Thyroid gland (tissue), 4 donors: ENCODE data around the gene AKT1. TPM values are rescaled to one million over a fixed set of nuclear protein-coding genes. Genes with fewer than 3 reads are reported as not detected.

Experiments used
- DNase-seq, 2 donors: peaks; one replicate each; pipeline ENCODE4 v3.0.0-alpha.2; 2019
- H3K27ac ChIP-seq, 3 donors: fragments of 200-600 bp; sonication (generic); 1 replicate in 2 of 3; 2 replicates in 1 of 3; pipeline ENCODE4 v1.5.1; 2016 to 2019; ENCODE audit warnings: mild to moderate bottlenecking in 1 of 3, moderate library complexity in 1 of 3
- H3K27me3 ChIP-seq: fragments of 200-600 bp; sonication (generic); one replicate; pipeline ENCODE4 v1.5.1; 2019
- H3K36me3 ChIP-seq, 2 donors: fragments of 200-600 bp; sonication (generic); one replicate each; pipeline ENCODE4 v1.5.1; 2016 to 2019
- H3K4me1 ChIP-seq, 2 donors: fragments of 200-600 bp; sonication (generic); one replicate each; pipeline ENCODE4 v1.5.1; 2017 to 2019
- H3K4me3 ChIP-seq, 3 donors: fragments of 200-600 bp; sonication (generic); replicated peaks in 1 of 3; 1 replicate in 2 of 3; 2 replicates in 1 of 3; pipeline ENCODE4 v1.5.1; 2016; ENCODE audit warnings: mild to moderate bottlenecking in 1 of 3
- H3K9me3 ChIP-seq: fragments of 200-600 bp; sonication (generic); one replicate; pipeline ENCODE4 v1.5.1; 2017
- POLR2A ChIP-seq, 2 donors: fragments of 450-650 bp; IDR thresholded peaks; one replicate each; pipeline ENCODE4 v1.6.1; 2017; ENCODE audit warnings: antibody characterized with exemption in 2 of 2, mild to moderate bottlenecking in 2 of 2, moderate library complexity in 1 of 2
- WGBS, 2 donors: methylation state at CpG; one replicate each; pipeline ENCODE4 v1.1.5; 2017; 5-methylcytosine and 5-hydroxymethylcytosine counted together
- intact Hi-C: fragments of 100-400 bp; cut with DNase I; formaldehyde crosslinking; loops from one replicate; pipeline ENCODE4 v1.15.1; 2023
- total RNA-seq, 4 donors: library from RNA; depleted of rRNA; stranded (reverse); fragments of >200 nt; gene quantifications; one replicate each; pipeline ENCODE4 v1.2.3, GENCODE V29; 2016
- TF ChIP-seq, protein P1 (sequence below), 6 experiments: fragments of 200-600 bp in 3 of 6; fragments of 450-650 bp in 3 of 6; sonication (generic) in 3 of 6; IDR thresholded peaks; one replicate each; pipeline ENCODE4 v1.5.1; 2016 to 2019; ENCODE audit warnings: antibody characterized with exemption in 6 of 6, mild to moderate bottlenecking in 2 of 6, inconsistent platforms in 1 of 6, moderate library complexity in 1 of 6

The AKT1 gene
- total RNA-seq, 4 donors from 2014 or later, result 99.8 to 179 (median 152) TPM

DNA sequence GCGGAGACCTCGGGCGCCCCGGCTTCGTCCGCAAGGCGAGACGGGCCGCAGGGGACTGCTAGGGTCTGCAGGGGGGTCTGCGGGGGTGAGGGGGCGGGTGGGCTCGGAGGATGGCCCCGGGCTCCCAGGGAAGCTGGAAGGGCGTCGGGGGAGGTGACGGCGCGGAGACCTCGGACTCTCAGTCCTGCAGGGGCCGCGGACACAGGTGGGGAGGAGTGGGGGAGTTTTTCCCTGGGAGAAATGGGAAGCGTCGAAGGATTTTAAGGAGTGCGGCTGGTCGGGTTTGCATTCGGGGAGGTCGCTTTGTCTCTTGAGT, 31.3 kb upstream of the AKT1 start:
- H3K27ac ChIP-seq, result peak overlapping the region in 1 of 3 donors; percentile 52
- WGBS, 2 donors, result 0 to 5% methylated on average over 6 to 25 of the region's 27 CpGs

DNA sequence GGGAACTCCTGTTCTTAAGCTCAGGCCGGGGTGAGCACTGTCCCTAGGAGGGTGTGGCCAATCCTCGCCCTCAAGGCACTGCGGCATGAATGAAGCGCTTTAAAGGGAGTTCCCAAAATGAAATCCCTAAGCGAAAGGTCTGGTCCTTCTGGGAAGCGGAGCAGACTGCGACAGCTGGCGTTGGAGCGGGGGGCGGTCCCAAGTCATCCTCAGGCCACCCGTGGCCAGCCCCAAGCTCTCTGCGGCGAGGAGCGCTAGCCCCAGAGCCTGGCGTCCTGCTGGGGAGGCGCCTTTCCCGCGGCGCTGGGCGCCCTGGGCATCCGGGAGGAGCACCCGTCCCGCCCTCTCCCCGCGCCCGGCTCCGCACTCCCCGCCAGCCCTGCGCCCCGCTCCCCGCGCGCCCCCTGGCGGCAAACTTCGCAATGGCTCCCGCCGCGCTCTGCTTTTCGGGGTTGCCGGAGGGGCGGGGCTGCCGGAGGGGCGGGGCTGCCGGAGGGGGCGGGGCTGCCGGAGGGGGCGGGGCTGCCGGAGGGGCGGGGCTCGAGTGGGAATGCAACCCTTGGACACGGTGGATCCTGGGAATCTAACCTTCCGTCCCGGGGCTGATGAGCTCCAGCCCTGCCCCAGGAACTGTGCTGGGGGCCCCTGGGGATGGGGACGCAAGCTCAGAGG, 30.8 kb upstream of the AKT1 start:
- TF ChIP-seq, protein P1, sequence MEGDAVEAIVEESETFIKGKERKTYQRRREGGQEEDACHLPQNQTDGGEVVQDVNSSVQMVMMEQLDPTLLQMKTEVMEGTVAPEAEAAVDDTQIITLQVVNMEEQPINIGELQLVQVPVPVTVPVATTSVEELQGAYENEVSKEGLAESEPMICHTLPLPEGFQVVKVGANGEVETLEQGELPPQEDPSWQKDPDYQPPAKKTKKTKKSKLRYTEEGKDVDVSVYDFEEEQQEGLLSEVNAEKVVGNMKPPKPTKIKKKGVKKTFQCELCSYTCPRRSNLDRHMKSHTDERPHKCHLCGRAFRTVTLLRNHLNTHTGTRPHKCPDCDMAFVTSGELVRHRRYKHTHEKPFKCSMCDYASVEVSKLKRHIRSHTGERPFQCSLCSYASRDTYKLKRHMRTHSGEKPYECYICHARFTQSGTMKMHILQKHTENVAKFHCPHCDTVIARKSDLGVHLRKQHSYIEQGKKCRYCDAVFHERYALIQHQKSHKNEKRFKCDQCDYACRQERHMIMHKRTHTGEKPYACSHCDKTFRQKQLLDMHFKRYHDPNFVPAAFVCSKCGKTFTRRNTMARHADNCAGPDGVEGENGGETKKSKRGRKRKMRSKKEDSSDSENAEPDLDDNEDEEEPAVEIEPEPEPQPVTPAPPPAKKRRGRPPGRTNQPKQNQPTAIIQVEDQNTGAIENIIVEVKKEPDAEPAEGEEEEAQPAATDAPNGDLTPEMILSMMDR (IDR thresholded peaks at IDR 0.05), result peak; percentile 27 to 95 (median 85)
- TF ChIP-seq POLR2A (IDR thresholded peaks at IDR 0.05), result no peak
- peak; percentile 88 to 91 for DNase-seq
- Histone ChIP-seq H3K27ac (peak overlapping the region in 2 of 3 donors; percentile 35 to 62), H3K9me3 (no peaks in the 10 kb centered on the region), H3K36me3 (no peaks in the 10 kb centered on the region), H3K27me3 (no peaks in the 10 kb centered on the region), H3K4me3 (peak overlapping the region; percentile 37 to 73 (median 41)), H3K4me1 (peaks cover 13 to 17% of the 10 kb centered on the region in 2 donors)
- WGBS, 2 donors, result 0 to 1% methylated on average over 9 to 17 of the region's 54 CpGs
- intact Hi-C loops, result loop anchor here (2.0 to 10.0 kb wide), 2 partner anchors 38 to 148 kb away; partner anchors contain the start of genes AHNAK2 and CEP170B

More for the DNA sequence above, 31.3 kb upstream of the AKT1 start:
- Histone ChIP-seq H3K36me3 (no peaks in the 10 kb centered on the region), H3K4me1 (peaks cover 13 to 17% of the 10 kb centered on the region in 2 donors), H3K27me3 (no peaks in the 10 kb centered on the region), H3K4me3 (peak overlapping the region in 1 of 3 donors; percentile 41), H3K9me3 (no peaks in the 10 kb centered on the region)
- intact Hi-C loops, result loop anchor here (2.0 to 10.0 kb wide), 2 partner anchors 38 to 148 kb away; partner anchors contain the start of genes AHNAK2 and CEP170B
- no peak for DNase-seq
- TF ChIP-seq, protein P1 (IDR thresholded peaks at IDR 0.05), result no peak
- no peak for TF ChIP-seq POLR2A (IDR thresholded peaks at IDR 0.05)

DNA sequence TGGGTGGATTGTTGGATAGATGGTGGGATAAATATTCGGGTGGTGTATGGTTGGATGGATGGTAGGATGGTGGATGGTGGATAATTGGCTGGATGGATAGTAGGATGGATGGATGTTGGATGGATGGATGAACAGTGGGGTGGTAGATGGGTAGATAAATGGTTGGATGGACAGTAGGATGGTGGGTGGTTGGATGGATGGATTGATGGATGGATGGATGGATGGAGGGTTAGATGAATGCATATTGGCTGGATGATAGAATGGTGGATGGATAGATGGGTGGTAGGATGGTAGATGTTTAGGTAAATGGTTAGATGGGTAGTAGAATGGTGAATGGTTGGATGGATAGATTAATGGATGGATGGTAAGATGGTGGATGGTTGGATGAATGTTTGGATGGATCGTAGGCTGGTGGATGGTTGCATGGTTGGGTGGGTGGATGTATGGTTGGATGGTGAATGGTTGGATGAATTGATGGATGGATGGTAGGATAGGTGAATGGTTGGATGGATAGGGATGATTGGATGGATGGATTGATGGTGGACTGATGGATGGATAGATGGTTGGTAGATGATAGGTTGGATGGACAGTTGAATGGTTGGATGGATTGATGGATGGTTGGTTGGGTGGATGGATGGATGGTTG, 28.9 kb upstream of the AKT1 start:
- intact Hi-C loops, result loop anchor here (2.0 to 10.0 kb wide), 2 partner anchors 56 to 150 kb away; partner anchors contain the start of gene AHNAK2
- no peak for DNase-seq
- H3K4me1 ChIP-seq, result peaks cover 13 to 17% of the 10 kb centered on the region in 2 donors
- no peak for TF ChIP-seq POLR2A (IDR thresholded peaks at IDR 0.05)
- TF ChIP-seq, protein P1 (IDR thresholded peaks at IDR 0.05), result no peak
- no peaks in the 10 kb centered on the region for H3K27me3 ChIP-seq
- H3K27ac ChIP-seq, result no peak overlapping the region
- H3K36me3 ChIP-seq, result no peaks in the 10 kb centered on the region
- no peak overlapping the region for H3K4me3 ChIP-seq
- H3K9me3 ChIP-seq, result no peaks in the 10 kb centered on the region
- WGBS, 2 donors, result 96 to 97% methylated on average over 2 of the region's 2 CpGs

DNA sequence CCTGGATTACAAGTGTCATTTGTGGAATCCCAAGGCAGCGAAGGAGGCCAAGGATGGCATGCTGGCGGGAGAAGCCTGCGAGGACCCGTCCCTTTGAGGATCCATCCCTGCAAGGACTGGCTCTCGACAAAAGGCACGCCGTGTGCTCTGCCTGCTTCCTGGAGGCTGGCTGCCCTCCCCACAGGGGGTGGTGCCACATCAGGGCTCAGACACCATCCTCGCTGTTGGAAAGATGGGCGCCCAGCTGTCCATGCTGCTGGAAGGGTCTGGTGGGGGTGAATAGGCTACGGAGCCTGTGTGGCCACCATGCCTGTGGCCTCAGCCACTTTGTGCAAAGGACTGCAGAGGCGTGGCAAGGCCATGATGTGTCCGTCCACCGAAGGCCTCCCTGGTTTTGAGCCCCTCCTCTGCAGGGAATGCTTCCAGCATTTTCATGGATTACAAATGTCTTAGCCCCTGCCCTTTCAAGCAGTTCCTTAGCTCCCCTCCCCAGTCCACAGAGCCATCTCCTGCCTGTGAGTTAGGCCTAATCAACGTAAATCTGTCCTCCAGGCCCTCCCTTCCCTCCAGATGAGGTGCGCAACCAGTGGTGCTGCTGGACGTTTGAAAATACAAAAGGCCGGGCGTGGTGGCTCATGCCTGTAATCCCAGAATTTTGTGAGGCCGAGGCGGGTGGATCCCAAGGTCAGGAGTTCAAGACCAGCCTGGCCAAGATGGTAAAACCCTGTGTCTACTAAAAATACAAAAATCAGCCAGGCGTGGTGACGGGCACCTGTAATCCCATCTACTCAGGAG, 27.5 kb upstream of the AKT1 start:
- no peaks in the 10 kb centered on the region for H3K9me3 ChIP-seq
- H3K4me3 ChIP-seq, result no peak overlapping the region
- TF ChIP-seq POLR2A (IDR thresholded peaks at IDR 0.05), result no peak
- TF ChIP-seq, protein P1 (IDR thresholded peaks at IDR 0.05), result no peak
- intact Hi-C loops, result loop anchor here (10.0 kb wide), 1 partner anchor 152 kb away; the partner anchor contains the start of gene AHNAK2
- peaks cover 13 to 17% of the 10 kb centered on the region in 2 donors for H3K4me1 ChIP-seq
- H3K36me3 ChIP-seq, result no peaks in the 10 kb centered on the region
- DNase-seq, result no peak
- 86 to 87% methylated on average over 18 to 19 of the region's 22 CpGs for WGBS, 2 donors
- H3K27me3 ChIP-seq, result no peaks in the 10 kb centered on the region
- H3K27ac ChIP-seq, result no peak overlapping the region
